Upper lobe of left lung (tissue), 4 donors: ENCODE results near the gene CCND3.

Experiments
- EP300 ChIP-seq, 4 donors: sonication (generic); formaldehyde crosslinking; IDR thresholded peaks; one replicate each; pipeline ENCODE4 v1.5.1; 2017; ENCODE audit warnings: antibody characterized with exemption in 4 of 4, control low read depth in 2 of 4
- POLR2A ChIP-seq, 4 donors: fragments of 450-650 bp; IDR thresholded peaks; one replicate each; pipeline ENCODE4 v1.5.1; 2016 to 2017; ENCODE audit warnings: antibody characterized with exemption in 4 of 4, mild to moderate bottlenecking in 2 of 4
- TF ChIP-seq, protein P1 (sequence below), 6 experiments: fragments of 450-650 bp in 4 of 6; fragments of 200-600 bp in 2 of 6; sonication (generic) in 2 of 6; IDR thresholded peaks; one replicate each; pipeline ENCODE4 v1.5.1; 2016 to 2019; ENCODE audit warnings: antibody characterized with exemption in 6 of 6

DNA sequence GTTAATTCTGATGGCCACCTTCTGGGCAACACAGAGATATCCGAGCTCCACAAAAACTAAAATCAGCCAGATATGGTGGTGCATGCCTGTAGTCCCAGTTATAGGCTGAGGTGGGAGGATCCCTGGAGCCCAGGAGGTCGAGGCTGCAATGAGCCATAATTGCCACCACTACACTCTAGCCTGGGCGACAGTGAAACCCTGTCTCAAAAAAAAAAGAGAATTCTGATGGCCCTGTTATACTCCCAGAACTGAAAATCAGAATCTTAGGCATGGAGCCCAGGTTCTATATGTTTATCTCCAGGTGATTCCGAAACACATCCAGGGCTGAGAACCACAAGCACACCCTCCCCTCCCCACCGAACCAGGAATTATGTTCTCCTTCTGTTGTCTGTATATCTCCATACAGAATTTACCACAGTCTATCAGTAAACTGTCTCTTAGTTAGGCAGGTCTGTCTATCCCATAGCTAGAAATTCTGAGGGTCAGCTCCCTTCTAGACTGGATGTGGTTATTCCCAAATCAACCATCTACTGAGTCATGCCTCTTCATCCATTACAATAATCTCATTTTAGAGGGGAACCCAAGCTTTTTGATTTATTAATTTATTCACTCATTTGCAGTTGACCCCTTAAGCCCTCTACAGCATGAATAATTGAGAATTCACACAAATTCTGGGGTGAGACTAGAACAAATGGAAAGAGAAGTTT lies 24.8 kb upstream of the CCND3 start:
- TF ChIP-seq EP300 (IDR thresholded peaks at IDR 0.05) (no peak), POLR2A (IDR thresholded peaks at IDR 0.05) (no peak)
- TF ChIP-seq, protein P1, sequence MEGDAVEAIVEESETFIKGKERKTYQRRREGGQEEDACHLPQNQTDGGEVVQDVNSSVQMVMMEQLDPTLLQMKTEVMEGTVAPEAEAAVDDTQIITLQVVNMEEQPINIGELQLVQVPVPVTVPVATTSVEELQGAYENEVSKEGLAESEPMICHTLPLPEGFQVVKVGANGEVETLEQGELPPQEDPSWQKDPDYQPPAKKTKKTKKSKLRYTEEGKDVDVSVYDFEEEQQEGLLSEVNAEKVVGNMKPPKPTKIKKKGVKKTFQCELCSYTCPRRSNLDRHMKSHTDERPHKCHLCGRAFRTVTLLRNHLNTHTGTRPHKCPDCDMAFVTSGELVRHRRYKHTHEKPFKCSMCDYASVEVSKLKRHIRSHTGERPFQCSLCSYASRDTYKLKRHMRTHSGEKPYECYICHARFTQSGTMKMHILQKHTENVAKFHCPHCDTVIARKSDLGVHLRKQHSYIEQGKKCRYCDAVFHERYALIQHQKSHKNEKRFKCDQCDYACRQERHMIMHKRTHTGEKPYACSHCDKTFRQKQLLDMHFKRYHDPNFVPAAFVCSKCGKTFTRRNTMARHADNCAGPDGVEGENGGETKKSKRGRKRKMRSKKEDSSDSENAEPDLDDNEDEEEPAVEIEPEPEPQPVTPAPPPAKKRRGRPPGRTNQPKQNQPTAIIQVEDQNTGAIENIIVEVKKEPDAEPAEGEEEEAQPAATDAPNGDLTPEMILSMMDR (IDR thresholded peaks at IDR 0.05) = no peak
